HG02623 (cell line): Measurements from ENCODE around the gene FKRP.
"Not testable (repeated sequence)": the region's sequence is repeated elsewhere in the genome, so short reads cannot be mapped to it uniquely, and the experiment has no call there.

Experiments
- ATAC-seq: cut with Tn5 transposase; IDR thresholded peaks from one replicate; pipeline ENCODE4 v1.9.1; 2021; ENCODE audit warnings: moderate library complexity; ENCODE audit not compliant: unreplicated experiment

The FKRP gene

GRCh38 chr19:46756544-46756888 lies 10.7 kb downstream of the FKRP start:
- no peak for ATAC-seq

- ATAC-seq = no peak
Measured at GRCh38 chr19:46759206-46759605, 13.3 kb downstream of the FKRP start.

GRCh38 chr19:46759817-46760333 lies 14.0 kb downstream of the FKRP start:
- ATAC-seq = no peak

- ATAC-seq = no peak
Measured at GRCh38 chr19:46760363-46760762, 14.5 kb downstream of the FKRP start.

- not testable (repeated sequence) for ATAC-seq
Measured at GRCh38 chr19:46760897-46761296, 15.0 kb downstream of the FKRP start.

- ATAC-seq = no peak
Measured at GRCh38 chr19:46761418-46761831, 15.6 kb downstream of the FKRP start.

- ATAC-seq = no peak
Measured at GRCh38 chr19:46762245-46762890, 16.5 kb downstream of the FKRP start.

- no peak for ATAC-seq
Measured at GRCh38 chr19:46764817-46765291, 19.0 kb downstream of the FKRP start.

- no peak for ATAC-seq
Measured at GRCh38 chr19:46766569-46767317, 20.9 kb downstream of the FKRP start.

- not testable (repeated sequence) for ATAC-seq
Measured at GRCh38 chr19:46768746-46769145, 22.9 kb downstream of the FKRP start.

GRCh38 chr19:46772170-46773017 lies 26.5 kb downstream of the FKRP start:
- ATAC-seq = no peak

- no peak for ATAC-seq
Measured at GRCh38 chr19:46773018-46773399, 27.2 kb downstream of the FKRP start.

- no peak for ATAC-seq
Measured at GRCh38 chr19:46775642-46776258, 29.9 kb downstream of the FKRP start.

GRCh38 chr19:46776927-46777911 lies 31.4 kb downstream of the FKRP start:
- ATAC-seq = no peak

- not testable (repeated sequence) for ATAC-seq
Measured at GRCh38 chr19:46777956-46778645, 32.2 kb downstream of the FKRP start.

GRCh38 chr19:46782355-46783019 lies 36.6 kb downstream of the FKRP start:
- ATAC-seq = no peak

- ATAC-seq = no peak
Measured at GRCh38 chr19:46783670-46784069, 37.8 kb downstream of the FKRP start.

- peak; percentile 33 for ATAC-seq
Measured at GRCh38 chr19:46784262-46785053, 38.6 kb downstream of the FKRP start.
